Measurements from ENCODE around the gene ANTXR2. TPM values are rescaled to one million over a fixed set of nuclear protein-coding genes. Genes with fewer than 3 reads are reported as not detected.
"Not testable (repeated sequence)": the region's sequence is repeated elsewhere in the genome, so short reads cannot be mapped to it uniquely, and the experiment has no call there.

Gene ANTXR2
- 48.9 TPM for total RNA-seq
- long read RNA-seq, full-length matches to known transcripts, result 80 of 96 reads
- long read RNA-seq, partial matches to known transcripts, result 4 of 96 reads
- long read RNA-seq, other reads (novel, unspliced or antisense), result 12 of 96 reads

GRCh38 chr4:80072744-80073472, at the start of gene ANTXR2:
Gene ANTXR2, minus strand, starts transcription at chr4:80073229. Its CDS starts 669 bp downstream, at chr4:80072560.
- intact Hi-C loops (cut with micrococcal nuclease), result no loop called here
- DNase-seq, result peak; percentile 97

GRCh38 chr4:80121815-80122214, 48.8 kb upstream of the ANTXR2 start:
- DNase-seq; intact Hi-C loops (cut with micrococcal nuclease); ATAC-seq: not testable (repeated sequence)

More at GRCh38 chr4:80072744-80073472, at the start of gene ANTXR2:
- ATAC-seq, result peak; percentile 96

- intact Hi-C loops (cut with micrococcal nuclease), result not testable (repeated sequence)
Measured at GRCh38 chr4:80119620-80120019, 46.6 kb upstream of the ANTXR2 start.

GRCh38 chr4:80116516-80116915, 43.5 kb upstream of the ANTXR2 start:
- intact Hi-C loops (cut with micrococcal nuclease), result no loop called here
- no peak for ATAC-seq
- no peak for DNase-seq

More at GRCh38 chr4:80119620-80120019, 46.6 kb upstream of the ANTXR2 start:
- DNase-seq, ATAC-seq: not testable (repeated sequence)

- intact Hi-C loops (cut with micrococcal nuclease), result no loop called here
- ATAC-seq, result no peak
- peak; percentile 15 for DNase-seq
Measured at GRCh38 chr4:80115368-80116181, 42.5 kb upstream of the ANTXR2 start.

- ATAC-seq, result no peak
- intact Hi-C loops (cut with micrococcal nuclease), result no loop called here
Measured at GRCh38 chr4:80114732-80115265, 41.8 kb upstream of the ANTXR2 start.

GRCh38 chr4:80113615-80114014, 40.6 kb upstream of the ANTXR2 start:
- no peak for DNase-seq

More at GRCh38 chr4:80114732-80115265, 41.8 kb upstream of the ANTXR2 start:
- DNase-seq, result no peak

GRCh38 chr4:80112236-80112635, 39.2 kb upstream of the ANTXR2 start:
- intact Hi-C loops (cut with micrococcal nuclease), result no loop called here
- ATAC-seq (peak; percentile 92), DNase-seq (peak; percentile 45)

More at GRCh38 chr4:80113615-80114014, 40.6 kb upstream of the ANTXR2 start:
- ATAC-seq, result no peak
- intact Hi-C loops (cut with micrococcal nuclease), result no loop called here

- intact Hi-C loops (cut with micrococcal nuclease), result no loop called here
- ATAC-seq (no peak), DNase-seq (no peak)
Measured at GRCh38 chr4:80111276-80111675, 38.2 kb upstream of the ANTXR2 start.

- intact Hi-C loops (cut with micrococcal nuclease), result no loop called here
- no peak for DNase-seq
Measured at GRCh38 chr4:80107374-80107773, 34.3 kb upstream of the ANTXR2 start.

GRCh38 chr4:80104927-80105326, 31.9 kb upstream of the ANTXR2 start:
- ATAC-seq, result no peak
- intact Hi-C loops (cut with micrococcal nuclease), result no loop called here
- no peak for DNase-seq

More at GRCh38 chr4:80107374-80107773, 34.3 kb upstream of the ANTXR2 start:
- ATAC-seq, result no peak

- intact Hi-C loops (cut with micrococcal nuclease), result no loop called here
- no peak for DNase-seq
- no peak for ATAC-seq
Measured at GRCh38 chr4:80103629-80104028, 30.6 kb upstream of the ANTXR2 start.

- no peak for ATAC-seq
- intact Hi-C loops (cut with micrococcal nuclease), result no loop called here
- DNase-seq, result no peak
Measured at GRCh38 chr4:80101792-80102116, 28.7 kb upstream of the ANTXR2 start.

- DNase-seq, result no peak
- intact Hi-C loops (cut with micrococcal nuclease), result no loop called here
- no peak for ATAC-seq
Measured at GRCh38 chr4:80101071-80101791, 28.2 kb upstream of the ANTXR2 start.

- DNase-seq, result no peak
- intact Hi-C loops (cut with micrococcal nuclease), result no loop called here
- no peak for ATAC-seq
Measured at GRCh38 chr4:80099671-80100070, 26.6 kb upstream of the ANTXR2 start.

GRCh38 chr4:80098635-80099034, 25.6 kb upstream of the ANTXR2 start:
- intact Hi-C loops (cut with micrococcal nuclease), result no loop called here
- DNase-seq (no peak), ATAC-seq (no peak)

GRCh38 chr4:80097400-80098177, 24.6 kb upstream of the ANTXR2 start:
- ATAC-seq, result peak; percentile 99
- intact Hi-C loops (cut with micrococcal nuclease), result no loop called here

GRCh38 chr4:80096175-80096850, 23.3 kb upstream of the ANTXR2 start:
- intact Hi-C loops (cut with micrococcal nuclease), result no loop called here
- no peak for ATAC-seq
- no peak for DNase-seq

More at GRCh38 chr4:80097400-80098177, 24.6 kb upstream of the ANTXR2 start:
- DNase-seq, result peak; percentile 55

Data from left ventricle myocardium superior (tissue), 1 donor.